Medulla oblongata (tissue), 1 donor: Measurements from ENCODE around the gene SLC35E3.
"Not testable (repeated sequence)": the region's sequence is repeated elsewhere in the genome, so short reads cannot be mapped to it uniquely, and the experiment has no call there.

Experiments used
- DNase-seq: peaks from one replicate; pipeline ENCODE4 v3.0.0-alpha.2; 2015; ENCODE audit errors: extremely low spot score

The SLC35E3 gene

DNA sequence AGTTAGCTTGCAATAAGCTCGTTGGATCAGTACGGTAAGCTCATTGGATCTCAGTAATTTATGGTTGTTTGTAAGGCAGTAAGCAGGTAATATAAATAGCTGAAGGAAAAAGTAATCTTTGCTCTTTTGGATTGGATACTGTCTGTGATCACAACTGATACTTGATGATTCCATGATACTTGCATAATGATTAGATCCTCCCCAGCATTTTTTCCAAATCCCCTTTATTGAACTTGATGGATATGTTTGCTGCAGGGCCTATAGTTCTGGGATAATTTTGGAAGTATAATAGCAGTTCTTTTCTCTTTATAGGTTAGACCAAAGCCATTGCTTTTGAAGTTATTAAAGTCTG is 67.2 kb downstream of the SLC35E3 start:
- DNase-seq, result no peak

- DNase-seq, result no peak
Measured at GRCh38 chr12:68814490-68815231, 68.7 kb downstream of the SLC35E3 start.

- no peak for DNase-seq
Measured at GRCh38 chr12:68815232-68815927, 69.4 kb downstream of the SLC35E3 start.

- no peak for DNase-seq
Measured at GRCh38 chr12:68815928-68816800, 70.2 kb downstream of the SLC35E3 start.

DNA sequence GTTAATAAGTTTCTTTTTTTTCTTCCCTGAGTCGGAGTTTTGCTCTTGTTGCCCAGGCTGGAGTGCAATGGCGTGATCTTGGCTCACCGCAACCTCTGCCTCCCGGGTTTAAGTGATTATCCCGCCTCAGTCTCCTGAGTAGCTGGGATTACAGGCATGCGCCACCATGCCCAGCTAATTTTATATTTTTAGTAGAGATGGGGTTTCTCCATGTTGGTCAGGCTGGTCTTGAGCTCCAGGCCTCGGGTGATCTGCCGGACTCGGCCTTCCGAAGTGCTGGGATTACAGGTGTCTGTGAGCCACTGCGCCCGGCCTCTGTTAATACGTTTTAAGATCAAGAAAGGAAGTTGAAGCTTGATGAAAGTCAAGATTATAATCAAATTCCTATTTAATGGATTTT is 73.5 kb downstream of the SLC35E3 start:
- DNase-seq, result not testable (repeated sequence)

GRCh38 chr12:68821357-68822188 is 75.6 kb downstream of the SLC35E3 start:
- DNase-seq, result no peak

DNA sequence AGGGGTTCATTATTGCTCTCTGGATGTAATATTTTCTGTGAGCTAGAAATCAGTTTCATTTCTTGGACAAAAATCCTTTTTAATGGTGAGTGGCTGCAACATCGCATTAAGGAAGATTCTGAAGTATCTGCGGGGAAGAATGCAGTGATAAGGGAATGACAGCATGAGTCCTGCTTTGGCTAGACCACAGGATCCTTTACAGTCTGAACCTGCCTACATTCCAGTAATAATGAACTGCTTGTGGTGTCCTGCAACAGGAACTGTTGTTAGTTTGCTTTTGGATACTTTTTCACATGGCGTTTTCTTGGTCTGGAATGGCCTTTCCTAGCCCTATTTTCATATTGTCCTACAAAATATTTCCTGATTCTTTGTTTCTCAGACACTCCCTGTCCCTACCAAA is 77.7 kb downstream of the SLC35E3 start:
- DNase-seq, result no peak

GRCh38 chr12:68824131-68824530 is 78.2 kb downstream of the SLC35E3 start:
- DNase-seq, result no peak

GRCh38 chr12:68824597-68825250 is 78.7 kb downstream of the SLC35E3 start:
- no peak for DNase-seq

DNA sequence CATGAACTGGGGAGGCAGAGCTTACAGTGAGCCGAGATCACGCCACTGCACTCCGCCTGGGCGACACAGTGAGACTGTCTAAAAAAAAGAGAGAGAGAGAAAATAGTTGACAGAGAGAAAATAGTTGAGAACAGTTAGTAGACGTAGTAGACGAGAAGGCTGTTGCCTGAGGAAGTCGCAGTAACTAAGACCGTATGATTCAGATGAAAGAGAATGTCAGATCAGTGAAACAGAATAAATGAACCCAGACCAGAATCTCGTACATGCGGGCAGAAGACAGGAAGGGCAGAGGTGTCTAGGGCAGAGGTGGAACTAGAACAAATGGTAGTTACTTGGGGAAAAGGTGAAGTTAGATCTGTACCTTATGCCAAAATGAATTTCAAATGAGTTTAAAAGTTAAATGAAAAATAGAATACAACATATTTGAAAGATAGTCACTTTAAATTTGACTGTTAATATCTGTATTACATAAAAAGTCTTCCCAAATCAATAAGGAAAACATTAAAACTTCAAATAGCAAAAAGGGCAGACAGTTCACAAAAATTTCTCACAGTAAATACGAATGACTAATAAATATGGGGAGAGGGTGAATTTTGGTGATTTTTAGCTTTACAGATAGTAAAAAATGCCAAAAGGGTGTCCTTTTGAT is 79.7 kb downstream of the SLC35E3 start:
- DNase-seq, result no peak

- no peak for DNase-seq
Measured at GRCh38 chr12:68827895-68828671, 82.1 kb downstream of the SLC35E3 start.

GRCh38 chr12:68828672-68829068 is 82.7 kb downstream of the SLC35E3 start:
- DNase-seq, result no peak
